Astrocyte (in vitro differentiated cells and primary cell): ENCODE data around the gene NSF.
"Not testable (repeated sequence)": the region's sequence is repeated elsewhere in the genome, so short reads cannot be mapped to it uniquely, and the experiment has no call there.

Experiments used
- CTCF ChIP-seq: IDR thresholded peaks from 2 replicates; pipeline ENCODE4 v1.5.1; 2011; ENCODE audit warnings: low read depth, mild to moderate bottlenecking, inconsistent platforms, low read length, moderate library complexity; ENCODE audit not compliant: insufficient read depth
- EZH2 ChIP-seq: IDR thresholded peaks from 2 replicates; pipeline ENCODE4 v1.6.1; 2012; ENCODE audit warnings: mild to moderate bottlenecking, low read length, inconsistent platforms; ENCODE audit not compliant: insufficient read depth

- TF ChIP-seq CTCF, EZH2: not testable (repeated sequence)
Observed at GRCh38 chr17:46580082-46580481, 10.4 kb upstream of the NSF start.
